ENCODE measurements around the gene ARRB1. TPM values are rescaled to one million over a fixed set of nuclear protein-coding genes. Genes with fewer than 3 reads are reported as not detected.

The ARRB1 gene
- total and polyA plus RNA-seq, 4 donors: 39.8 to 145 (median 55.2) TPM

DNA sequence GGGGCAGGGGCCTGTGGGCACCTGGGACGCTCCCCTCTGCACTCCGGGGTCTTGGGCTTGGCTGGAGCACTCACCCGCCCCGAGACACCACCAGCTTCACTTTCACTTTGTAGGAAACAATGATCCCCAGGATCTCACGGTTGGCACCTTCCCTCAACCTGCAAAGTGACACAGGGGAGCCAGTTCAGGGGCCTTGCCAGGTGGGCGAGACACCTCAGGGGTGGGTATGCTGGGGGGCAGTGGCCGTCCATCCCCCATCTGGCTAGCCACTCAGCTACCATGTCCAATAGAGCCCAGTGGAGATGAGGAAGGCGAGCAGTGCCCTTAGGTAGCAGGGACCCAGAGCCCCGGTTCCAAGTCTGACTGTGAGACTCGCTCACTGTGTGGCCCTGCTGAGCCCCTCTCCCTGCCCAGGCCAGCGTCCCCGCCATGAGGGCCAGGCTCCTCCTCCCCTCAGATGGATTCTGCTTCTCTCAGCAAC, 78.6 kb downstream of the ARRB1 start:
- no peak for DNase-seq
- no peak overlapping the region for H3K9ac ChIP-seq (ENCODE audit: insufficient read depth in 1 of 2, low read length in 2 of 2)
- no peak for ATAC-seq (ENCODE audit: insufficient read depth, low FRiP score)
- no peaks in the 10 kb centered on the region for H3K9me3 ChIP-seq (ENCODE audit: control insufficient read depth in 4 of 4, insufficient read depth in 3 of 4, low read length in 3 of 4)
- no peaks in the 10 kb centered on the region for H3K27me3 ChIP-seq (ENCODE audit: control insufficient read depth in 3 of 3, insufficient read depth in 3 of 3, low read length in 2 of 3)
- peaks cover 3 to 64% (median 39%) of the 10 kb centered on the region in 4 donors for H3K36me3 ChIP-seq (ENCODE audit: control insufficient read depth in 4 of 4, insufficient read depth in 4 of 4, low read length in 4 of 4)
- H3K4me3 ChIP-seq: no peak overlapping the region
- H3K27ac ChIP-seq (ENCODE audit: low read depth in 1 of 2, low read length in 1 of 2): no peak overlapping the region
- 61 to 80% methylated on average over 11 to 12 of the region's 12 CpGs for WGBS, 2 donors
- no peaks in the 10 kb centered on the region for H3K4me1 ChIP-seq (ENCODE audit: control insufficient read depth in 5 of 5, insufficient read depth in 5 of 5, low read length in 5 of 5)
- TF ChIP-seq, protein P1, sequence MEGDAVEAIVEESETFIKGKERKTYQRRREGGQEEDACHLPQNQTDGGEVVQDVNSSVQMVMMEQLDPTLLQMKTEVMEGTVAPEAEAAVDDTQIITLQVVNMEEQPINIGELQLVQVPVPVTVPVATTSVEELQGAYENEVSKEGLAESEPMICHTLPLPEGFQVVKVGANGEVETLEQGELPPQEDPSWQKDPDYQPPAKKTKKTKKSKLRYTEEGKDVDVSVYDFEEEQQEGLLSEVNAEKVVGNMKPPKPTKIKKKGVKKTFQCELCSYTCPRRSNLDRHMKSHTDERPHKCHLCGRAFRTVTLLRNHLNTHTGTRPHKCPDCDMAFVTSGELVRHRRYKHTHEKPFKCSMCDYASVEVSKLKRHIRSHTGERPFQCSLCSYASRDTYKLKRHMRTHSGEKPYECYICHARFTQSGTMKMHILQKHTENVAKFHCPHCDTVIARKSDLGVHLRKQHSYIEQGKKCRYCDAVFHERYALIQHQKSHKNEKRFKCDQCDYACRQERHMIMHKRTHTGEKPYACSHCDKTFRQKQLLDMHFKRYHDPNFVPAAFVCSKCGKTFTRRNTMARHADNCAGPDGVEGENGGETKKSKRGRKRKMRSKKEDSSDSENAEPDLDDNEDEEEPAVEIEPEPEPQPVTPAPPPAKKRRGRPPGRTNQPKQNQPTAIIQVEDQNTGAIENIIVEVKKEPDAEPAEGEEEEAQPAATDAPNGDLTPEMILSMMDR (IDR thresholded peaks at IDR 0.05; ENCODE audit: control extremely low read depth, extremely low read depth): no peak

DNA sequence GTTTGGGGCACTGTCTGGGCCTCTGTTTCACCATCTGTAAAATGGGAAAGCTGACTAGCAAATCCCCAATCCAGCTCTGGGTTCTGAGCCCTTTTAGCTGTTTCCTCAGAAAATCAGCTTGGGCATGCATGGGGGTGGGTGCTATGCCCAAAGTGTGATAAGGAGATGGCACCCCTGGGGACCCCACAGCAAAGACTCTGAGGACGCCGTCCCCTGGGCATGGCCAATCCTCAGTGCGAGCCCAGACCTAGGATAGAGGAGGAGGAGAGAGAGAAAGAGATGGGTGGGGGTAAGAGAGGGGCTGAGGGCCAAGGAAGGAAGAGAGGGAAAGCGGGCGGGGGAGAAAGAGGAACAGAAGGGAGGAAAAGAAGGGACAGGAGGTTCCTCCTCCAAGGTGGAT, 79.1 kb downstream of the ARRB1 start:
- Histone ChIP-seq H3K27me3 (ENCODE audit: control insufficient read depth in 3 of 3, insufficient read depth in 3 of 3, low read length in 2 of 3) (no peaks in the 10 kb centered on the region), H3K4me1 (ENCODE audit: control insufficient read depth in 5 of 5, insufficient read depth in 5 of 5, low read length in 5 of 5) (no peaks in the 10 kb centered on the region), H3K9me3 (ENCODE audit: control insufficient read depth in 4 of 4, insufficient read depth in 3 of 4, low read length in 3 of 4) (no peaks in the 10 kb centered on the region), H3K4me3 (no peak overlapping the region), H3K27ac (ENCODE audit: low read depth in 1 of 2, low read length in 1 of 2) (no peak overlapping the region), H3K9ac (ENCODE audit: insufficient read depth in 1 of 2, low read length in 2 of 2) (no peak overlapping the region), H3K36me3 (ENCODE audit: control insufficient read depth in 4 of 4, insufficient read depth in 4 of 4, low read length in 4 of 4) (peaks cover 3 to 62% (median 34%) of the 10 kb centered on the region in 4 donors)
- ATAC-seq (ENCODE audit: insufficient read depth, low FRiP score): no peak
- 64 to 88% methylated on average over 5 of the region's 5 CpGs for WGBS, 2 donors
- TF ChIP-seq, protein P1 (IDR thresholded peaks at IDR 0.05; ENCODE audit: control extremely low read depth, extremely low read depth): no peak
- DNase-seq: no peak

DNA sequence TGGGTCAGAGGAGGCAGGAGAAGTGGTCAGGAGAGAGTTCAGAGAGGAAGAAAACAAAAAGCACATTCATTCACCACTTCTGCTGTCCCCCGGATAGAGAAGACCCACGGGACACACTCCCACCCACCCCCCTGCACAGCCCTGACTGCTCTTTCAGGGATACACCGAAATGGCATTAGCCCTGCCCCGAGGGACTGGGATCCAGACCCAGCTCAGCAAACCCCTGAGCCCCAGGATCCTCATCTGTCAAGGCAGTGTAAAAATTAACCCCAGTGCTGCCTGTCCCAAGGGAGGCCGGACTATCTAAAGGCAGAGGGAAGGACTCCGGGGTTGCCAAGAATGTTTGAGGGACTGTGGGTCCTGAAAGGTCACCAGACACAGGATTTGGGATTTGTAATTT, 79.7 kb downstream of the ARRB1 start:
- Histone ChIP-seq H3K27ac (ENCODE audit: low read depth in 1 of 2, low read length in 1 of 2) (no peak overlapping the region), H3K36me3 (ENCODE audit: control insufficient read depth in 4 of 4, insufficient read depth in 4 of 4, low read length in 4 of 4) (peaks cover 3 to 61% (median 29%) of the 10 kb centered on the region in 4 donors), H3K9ac (ENCODE audit: insufficient read depth in 1 of 2, low read length in 2 of 2) (no peak overlapping the region), H3K27me3 (ENCODE audit: control insufficient read depth in 3 of 3, insufficient read depth in 3 of 3, low read length in 2 of 3) (no peaks in the 10 kb centered on the region), H3K4me3 (no peak overlapping the region), H3K9me3 (ENCODE audit: control insufficient read depth in 4 of 4, insufficient read depth in 3 of 4, low read length in 3 of 4) (no peaks in the 10 kb centered on the region), H3K4me1 (ENCODE audit: control insufficient read depth in 5 of 5, insufficient read depth in 5 of 5, low read length in 5 of 5) (no peaks in the 10 kb centered on the region)
- TF ChIP-seq, protein P1 (IDR thresholded peaks at IDR 0.05; ENCODE audit: control extremely low read depth, extremely low read depth): no peak
- no peak for ATAC-seq (ENCODE audit: insufficient read depth, low FRiP score)
- DNase-seq: no peak
- WGBS, 2 donors: 80% methylated on average over 6 of the region's 6 CpGs

DNA sequence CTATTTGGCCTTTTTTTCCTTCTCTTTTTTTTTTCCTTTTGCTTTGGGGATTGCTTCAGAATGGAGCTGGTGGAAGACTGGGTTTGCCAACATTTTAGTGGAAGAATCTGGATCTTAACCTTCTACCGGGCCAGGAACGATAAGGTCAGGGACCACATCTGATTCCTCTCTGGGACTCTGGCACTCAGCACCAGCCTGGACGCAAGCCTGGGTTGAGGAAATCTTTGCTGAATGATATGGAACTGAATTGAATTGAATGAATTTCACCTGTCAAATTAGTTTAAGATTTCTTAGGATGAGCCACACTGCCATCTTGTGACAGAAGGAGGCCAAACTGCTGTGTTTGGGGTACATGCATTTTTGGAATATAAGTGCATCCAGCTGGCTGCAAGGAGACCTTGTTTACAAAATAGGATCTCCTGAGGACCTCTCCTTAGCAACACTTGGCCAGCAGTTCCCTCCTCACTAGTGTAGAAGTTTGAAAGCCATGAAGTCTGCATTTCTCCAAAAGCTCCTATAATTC, 80.5 kb downstream of the ARRB1 start:
- 85 to 92% methylated on average over 3 of the region's 3 CpGs for WGBS, 2 donors
- no peaks in the 10 kb centered on the region for H3K4me1 ChIP-seq (ENCODE audit: control insufficient read depth in 5 of 5, insufficient read depth in 5 of 5, low read length in 5 of 5)
- DNase-seq (no peak), ATAC-seq (ENCODE audit: insufficient read depth, low FRiP score) (no peak)
- H3K36me3 ChIP-seq (ENCODE audit: control insufficient read depth in 4 of 4, insufficient read depth in 4 of 4, low read length in 4 of 4): peaks cover 3 to 64% (median 27%) of the 10 kb centered on the region in 4 donors
- TF ChIP-seq, protein P1 (IDR thresholded peaks at IDR 0.05; ENCODE audit: control extremely low read depth, extremely low read depth): no peak
- no peak overlapping the region for H3K9ac ChIP-seq (ENCODE audit: insufficient read depth in 1 of 2, low read length in 2 of 2)
- no peaks in the 10 kb centered on the region for H3K9me3 ChIP-seq (ENCODE audit: control insufficient read depth in 4 of 4, insufficient read depth in 3 of 4, low read length in 3 of 4)
- no peak overlapping the region for H3K27ac ChIP-seq (ENCODE audit: low read depth in 1 of 2, low read length in 1 of 2)
- H3K4me3 ChIP-seq: no peak overlapping the region
- H3K27me3 ChIP-seq (ENCODE audit: control insufficient read depth in 3 of 3, insufficient read depth in 3 of 3, low read length in 2 of 3): no peaks in the 10 kb centered on the region
